ENCODE results near the gene CAST.

The CAST gene

GRCh38 chr5:96675882-96676281 lies 13.7 kb downstream of the CAST start:
- DNase-seq: no peak

GRCh38 chr5:96677496-96677895 lies 15.3 kb downstream of the CAST start:
- no peak for DNase-seq

- DNase-seq: no peak
Measured at GRCh38 chr5:96679293-96679692, 17.1 kb downstream of the CAST start.

- no peak for DNase-seq
Measured at GRCh38 chr5:96680759-96681470, 18.7 kb downstream of the CAST start.

- DNase-seq: no peak
Measured at GRCh38 chr5:96683392-96683791, 21.2 kb downstream of the CAST start.

GRCh38 chr5:96683810-96684209 lies 21.6 kb downstream of the CAST start:
- DNase-seq: no peak

- no peak for DNase-seq
Measured at GRCh38 chr5:96687080-96687479, 24.9 kb downstream of the CAST start.

- peak in 1 of 2 donors; percentile 52 for DNase-seq
Measured at GRCh38 chr5:96687812-96688453, 25.8 kb downstream of the CAST start.

GRCh38 chr5:96690861-96691260 lies 28.7 kb downstream of the CAST start:
- DNase-seq: no peak

- no peak for DNase-seq
Measured at GRCh38 chr5:96691503-96692303, 29.5 kb downstream of the CAST start.

GRCh38 chr5:96692441-96692840 lies 30.3 kb downstream of the CAST start:
- no peak for DNase-seq

- DNase-seq: no peak
Measured at GRCh38 chr5:96699186-96699820, 37.1 kb downstream of the CAST start.

GRCh38 chr5:96702503-96703383 lies 40.6 kb downstream of the CAST start:
- DNase-seq: peak; percentile 83 to 86

GRCh38 chr5:96703384-96703920 lies 41.3 kb downstream of the CAST start:
- peak; percentile 80 to 85 for DNase-seq

- DNase-seq: no peak
Measured at GRCh38 chr5:96703995-96704394, 41.8 kb downstream of the CAST start.

GRCh38 chr5:96706433-96707111 lies 44.4 kb downstream of the CAST start:
- DNase-seq: no peak

GRCh38 chr5:96708600-96708999 lies 46.4 kb downstream of the CAST start:
- DNase-seq: no peak

- no peak for DNase-seq
Measured at GRCh38 chr5:96709152-96709821, 47.1 kb downstream of the CAST start.

GRCh38 chr5:96712100-96712746 lies 50.0 kb downstream of the CAST start:
- no peak for DNase-seq

GRCh38 chr5:96714450-96714849 lies 52.3 kb downstream of the CAST start:
- no peak for DNase-seq

Data from CD4-positive, alpha-beta T cell treated with Interferon alpha-2 for 1 hour (primary cell).